Measurements from ENCODE around the gene RCL1.
"Not testable (repeated sequence)": the region's sequence is repeated elsewhere in the genome, so short reads cannot be mapped to it uniquely, and the experiment has no call there.

RCL1 gene

DNA sequence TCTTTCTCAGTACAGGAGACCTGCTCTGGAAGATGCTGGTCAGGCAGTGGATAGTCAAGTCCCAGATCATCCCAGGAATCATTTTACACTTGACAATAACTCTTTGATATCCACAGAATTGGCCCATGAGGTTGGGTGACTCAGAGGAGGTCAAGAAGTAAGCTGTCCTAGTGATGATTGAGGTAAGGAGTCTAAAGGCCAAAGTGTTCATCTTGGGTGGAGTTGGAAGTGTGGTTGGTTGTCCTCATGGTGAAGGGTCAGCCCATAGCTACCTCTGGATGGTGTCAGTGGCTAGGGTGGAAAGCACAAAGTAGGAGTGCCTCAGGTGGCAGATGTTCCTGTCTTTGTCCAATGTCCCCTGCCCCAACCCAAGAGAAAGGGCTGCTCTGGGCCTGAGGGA, 24.1 kb upstream of the RCL1 start:
- no peak for ATAC-seq
- TF ChIP-seq, protein P1, sequence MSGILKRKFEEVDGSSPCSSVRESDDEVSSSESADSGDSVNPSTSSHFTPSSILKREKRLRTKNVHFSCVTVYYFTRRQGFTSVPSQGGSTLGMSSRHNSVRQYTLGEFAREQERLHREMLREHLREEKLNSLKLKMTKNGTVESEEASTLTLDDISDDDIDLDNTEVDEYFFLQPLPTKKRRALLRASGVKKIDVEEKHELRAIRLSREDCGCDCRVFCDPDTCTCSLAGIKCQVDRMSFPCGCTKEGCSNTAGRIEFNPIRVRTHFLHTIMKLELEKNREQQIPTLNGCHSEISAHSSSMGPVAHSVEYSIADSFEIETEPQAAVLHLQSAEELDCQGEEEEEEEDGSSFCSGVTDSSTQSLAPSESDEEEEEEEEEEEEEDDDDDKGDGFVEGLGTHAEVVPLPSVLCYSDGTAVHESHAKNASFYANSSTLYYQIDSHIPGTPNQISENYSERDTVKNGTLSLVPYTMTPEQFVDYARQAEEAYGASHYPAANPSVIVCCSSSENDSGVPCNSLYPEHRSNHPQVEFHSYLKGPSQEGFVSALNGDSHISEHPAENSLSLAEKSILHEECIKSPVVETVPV (CRISPR knock-in tag; IDR thresholded peaks at IDR 0.05) = no peak
- no peak for TF ChIP-seq TCF4 (CRISPR knock-in tag; IDR thresholded peaks at IDR 0.05; ENCODE audit: borderline replicate concordance)
- TF ChIP-seq ZFP30 (CRISPR knock-in tag; IDR thresholded peaks at IDR 0.05) = no peak
- TF ChIP-seq POU6F1 (CRISPR knock-in tag; IDR thresholded peaks at IDR 0.05; ENCODE audit: borderline replicate concordance, low read depth) = no peak
- TF ChIP-seq GLIS3 (CRISPR knock-in tag; IDR thresholded peaks at IDR 0.05) = no peak
- TF ChIP-seq TOX (CRISPR knock-in tag; IDR thresholded peaks at IDR 0.05; ENCODE audit: borderline replicate concordance) = no peak
- no peak for TF ChIP-seq ZNF70 (CRISPR knock-in tag; IDR thresholded peaks at IDR 0.05)
- no peak for TF ChIP-seq ZNF565 (CRISPR knock-in tag; conservative IDR thresholded peaks at IDR 0.05; ENCODE audit: low read depth)
- TF ChIP-seq ZFP3 (CRISPR knock-in tag; IDR thresholded peaks at IDR 0.05) = no peak
- TF ChIP-seq ARNTL (CRISPR knock-in tag; IDR thresholded peaks at IDR 0.05; ENCODE audit: borderline replicate concordance, low read depth) = no peak

GRCh38 chr9:4769321-4770080, 23.2 kb upstream of the RCL1 start:
- TF ChIP-seq ARNTL (CRISPR knock-in tag; IDR thresholded peaks at IDR 0.05; ENCODE audit: borderline replicate concordance, low read depth) = no peak
- TF ChIP-seq, protein P2, sequence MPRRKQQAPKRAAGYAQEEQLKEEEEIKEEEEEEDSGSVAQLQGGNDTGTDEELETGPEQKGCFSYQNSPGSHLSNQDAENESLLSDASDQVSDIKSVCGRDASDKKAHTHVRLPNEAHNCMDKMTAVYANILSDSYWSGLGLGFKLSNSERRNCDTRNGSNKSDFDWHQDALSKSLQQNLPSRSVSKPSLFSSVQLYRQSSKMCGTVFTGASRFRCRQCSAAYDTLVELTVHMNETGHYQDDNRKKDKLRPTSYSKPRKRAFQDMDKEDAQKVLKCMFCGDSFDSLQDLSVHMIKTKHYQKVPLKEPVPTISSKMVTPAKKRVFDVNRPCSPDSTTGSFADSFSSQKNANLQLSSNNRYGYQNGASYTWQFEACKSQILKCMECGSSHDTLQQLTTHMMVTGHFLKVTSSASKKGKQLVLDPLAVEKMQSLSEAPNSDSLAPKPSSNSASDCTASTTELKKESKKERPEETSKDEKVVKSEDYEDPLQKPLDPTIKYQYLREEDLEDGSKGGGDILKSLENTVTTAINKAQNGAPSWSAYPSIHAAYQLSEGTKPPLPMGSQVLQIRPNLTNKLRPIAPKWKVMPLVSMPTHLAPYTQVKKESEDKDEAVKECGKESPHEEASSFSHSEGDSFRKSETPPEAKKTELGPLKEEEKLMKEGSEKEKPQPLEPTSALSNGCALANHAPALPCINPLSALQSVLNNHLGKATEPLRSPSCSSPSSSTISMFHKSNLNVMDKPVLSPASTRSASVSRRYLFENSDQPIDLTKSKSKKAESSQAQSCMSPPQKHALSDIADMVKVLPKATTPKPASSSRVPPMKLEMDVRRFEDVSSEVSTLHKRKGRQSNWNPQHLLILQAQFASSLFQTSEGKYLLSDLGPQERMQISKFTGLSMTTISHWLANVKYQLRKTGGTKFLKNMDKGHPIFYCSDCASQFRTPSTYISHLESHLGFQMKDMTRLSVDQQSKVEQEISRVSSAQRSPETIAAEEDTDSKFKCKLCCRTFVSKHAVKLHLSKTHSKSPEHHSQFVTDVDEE (CRISPR knock-in tag; IDR thresholded peaks at IDR 0.05) = no peak
- TF ChIP-seq RARB (CRISPR knock-in tag; IDR thresholded peaks at IDR 0.05) = no peak
- no peak for TF ChIP-seq ZNF8 (CRISPR knock-in tag; IDR thresholded peaks at IDR 0.05)
- no peak for TF ChIP-seq ZC3H10 (CRISPR knock-in tag; IDR thresholded peaks at IDR 0.05)
- TF ChIP-seq GLIS3 (CRISPR knock-in tag; IDR thresholded peaks at IDR 0.05) = no peak
- no peak for TF ChIP-seq ZNF70 (CRISPR knock-in tag; IDR thresholded peaks at IDR 0.05)
- TF ChIP-seq PPARA (CRISPR knock-in tag; IDR thresholded peaks at IDR 0.05; ENCODE audit: borderline replicate concordance) = no peak
- TF ChIP-seq BACH2 (CRISPR knock-in tag; IDR thresholded peaks at IDR 0.05; ENCODE audit: borderline replicate concordance) = no peak
- no peak for TF ChIP-seq CREB5 (CRISPR knock-in tag; IDR thresholded peaks at IDR 0.05; ENCODE audit: low read depth)
- no peak for TF ChIP-seq SNAI2 (CRISPR knock-in tag; IDR thresholded peaks at IDR 0.05)
- no peak for TF ChIP-seq ZFP3 (CRISPR knock-in tag; IDR thresholded peaks at IDR 0.05)
- peak; percentile 33; the same call in 2 of the 3 replicates for ATAC-seq

DNA sequence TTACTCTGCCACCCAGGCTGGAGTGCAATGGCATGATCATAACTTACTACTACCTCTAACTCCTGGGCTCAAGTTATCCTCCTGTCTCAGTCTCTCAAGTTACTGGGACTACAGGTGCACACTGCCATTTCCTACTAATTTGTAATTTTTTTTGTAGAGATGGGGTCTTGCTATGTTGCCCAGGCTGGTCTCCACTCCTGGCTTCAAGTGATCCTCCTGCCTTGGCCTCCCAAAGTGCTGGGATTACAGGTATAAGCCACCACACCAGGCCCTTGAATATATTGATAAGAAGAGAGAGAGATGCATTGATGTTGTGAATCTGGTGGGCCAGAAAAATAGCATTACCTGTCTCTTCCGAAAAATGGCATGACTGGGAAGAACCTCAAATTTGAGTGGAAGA, 21.0 kb upstream of the RCL1 start:
- TF ChIP-seq ISL1 (CRISPR knock-in tag; IDR thresholded peaks at IDR 0.05) (no peak), ESRRG (CRISPR knock-in tag; IDR thresholded peaks at IDR 0.05) (no peak)
- no peak for ATAC-seq

- TF ChIP-seq ZFP3 (CRISPR knock-in tag; IDR thresholded peaks at IDR 0.05) (no peak), ISL1 (CRISPR knock-in tag; IDR thresholded peaks at IDR 0.05) (no peak), TCF4 (CRISPR knock-in tag; IDR thresholded peaks at IDR 0.05; ENCODE audit: borderline replicate concordance) (no peak), CSDC2 (CRISPR knock-in tag; IDR thresholded peaks at IDR 0.05) (no peak), SNAI2 (CRISPR knock-in tag; IDR thresholded peaks at IDR 0.05) (no peak)
- ATAC-seq = no peak
These were observed 18.5 kb upstream of the RCL1 start for GRCh38 chr9:4774209-4774608.

DNA sequence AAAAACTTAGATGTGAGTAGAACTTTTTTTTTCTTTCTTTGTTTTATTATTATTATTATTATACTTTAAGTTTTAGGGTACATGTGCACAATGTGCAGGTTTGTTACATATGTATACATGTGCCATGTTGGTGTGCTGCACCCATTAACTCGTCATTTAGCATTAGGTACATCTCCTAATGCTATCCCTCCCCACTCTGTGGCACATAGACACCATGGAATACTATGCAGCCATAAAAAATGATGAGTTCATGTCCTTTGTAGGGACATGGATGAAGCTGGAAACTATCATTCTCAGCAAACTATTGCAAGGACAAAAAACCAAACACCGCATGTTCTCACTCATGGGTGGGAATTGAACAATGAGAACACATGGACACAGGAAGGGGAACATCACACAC, 17.8 kb upstream of the RCL1 start:
- ATAC-seq = not testable (repeated sequence)
